GM19351 (cell line): ENCODE data around the gene PLEKHA8.

Source experiments
- ATAC-seq: cut with Tn5 transposase; IDR thresholded peaks from one replicate; pipeline ENCODE4 v1.9.1; 2021; ENCODE audit warnings: mild to moderate bottlenecking, moderate library complexity; ENCODE audit not compliant: unreplicated experiment

The PLEKHA8 gene

GRCh38 chr7:30022991-30023390, 5.2 kb upstream of the PLEKHA8 start:
- no peak for ATAC-seq

GRCh38 chr7:30023524-30023923, 4.7 kb upstream of the PLEKHA8 start:
- no peak for ATAC-seq

- ATAC-seq, result peak; percentile 73
Measured at GRCh38 chr7:30026229-30027064, 1.8 kb upstream of the PLEKHA8 start, which contains the start of gene FKBP14. Gene FKBP14, minus strand, starts transcription at chr7:30026702. Its CDS starts 194 bp downstream, at chr7:30026508.

- ATAC-seq, result no peak
Measured at GRCh38 chr7:30027065-30027456, 1.2 kb upstream of the PLEKHA8 start.

- ATAC-seq, result peak; percentile 0
Measured at GRCh38 chr7:30027740-30028215, 434 bp upstream of the PLEKHA8 start.

DNA sequence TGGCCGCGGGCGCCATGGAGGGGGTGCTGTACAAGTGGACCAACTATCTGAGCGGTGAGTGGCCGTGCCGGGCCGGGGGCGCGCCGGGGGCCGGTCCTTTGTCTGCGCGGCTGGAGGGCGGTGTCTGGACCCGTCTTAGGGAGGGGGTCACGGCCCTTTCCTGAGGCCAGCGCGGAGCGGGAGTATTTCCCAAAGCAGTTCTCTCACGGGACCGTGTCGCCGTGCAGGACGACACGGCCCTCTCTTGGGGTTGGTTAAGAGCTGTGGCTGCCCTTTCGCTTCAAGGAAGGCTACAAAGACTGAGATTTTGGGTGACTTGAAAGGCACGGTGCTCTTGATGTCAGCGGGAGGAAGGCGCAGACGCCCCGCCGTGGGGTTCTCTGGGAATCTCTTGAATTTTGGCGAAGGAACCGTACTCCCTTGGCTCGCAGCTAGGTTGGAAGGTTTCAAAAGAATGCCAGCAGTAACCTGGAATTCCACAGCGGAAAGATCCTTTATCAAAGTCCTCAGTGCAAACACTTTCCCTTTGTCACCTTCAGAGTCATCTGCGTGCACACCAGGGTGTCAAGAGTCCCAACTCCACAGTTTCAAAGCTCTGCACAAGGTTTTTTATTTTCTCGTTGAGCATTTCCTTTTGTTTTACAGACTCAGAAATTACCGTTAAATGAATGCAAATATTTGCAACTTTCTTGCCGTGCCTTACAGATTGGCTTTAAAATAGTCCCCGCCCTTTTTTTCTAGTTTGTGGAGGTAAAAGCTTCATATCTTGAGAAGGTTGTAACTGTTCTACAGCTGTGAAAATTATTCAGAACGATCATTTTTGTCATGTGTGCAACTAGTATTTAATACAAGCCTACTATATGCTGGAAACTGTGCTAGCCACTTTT, 780 bp downstream of the PLEKHA8 start:
- ATAC-seq, result peak; percentile 25

DNA sequence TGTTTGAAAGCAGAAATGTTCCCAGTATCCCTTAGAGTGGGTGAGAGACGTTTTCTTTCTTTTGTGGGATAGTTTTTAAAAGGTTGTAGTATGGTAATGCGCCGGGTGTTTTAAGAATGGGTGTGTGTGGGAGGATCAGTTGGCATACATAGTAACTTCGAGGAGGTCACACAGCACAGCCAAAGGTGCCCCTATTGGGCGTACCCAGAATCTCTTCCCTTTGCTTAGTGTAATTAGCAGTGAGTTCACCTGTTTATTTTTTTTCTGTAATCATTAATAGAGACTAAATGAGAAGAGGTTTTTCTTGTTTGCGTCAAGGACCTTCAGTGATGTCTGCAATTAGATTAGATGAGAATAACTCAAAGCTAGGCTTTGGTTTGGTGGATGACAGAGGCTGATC, 1.5 kb downstream of the PLEKHA8 start:
- ATAC-seq, result no peak

DNA sequence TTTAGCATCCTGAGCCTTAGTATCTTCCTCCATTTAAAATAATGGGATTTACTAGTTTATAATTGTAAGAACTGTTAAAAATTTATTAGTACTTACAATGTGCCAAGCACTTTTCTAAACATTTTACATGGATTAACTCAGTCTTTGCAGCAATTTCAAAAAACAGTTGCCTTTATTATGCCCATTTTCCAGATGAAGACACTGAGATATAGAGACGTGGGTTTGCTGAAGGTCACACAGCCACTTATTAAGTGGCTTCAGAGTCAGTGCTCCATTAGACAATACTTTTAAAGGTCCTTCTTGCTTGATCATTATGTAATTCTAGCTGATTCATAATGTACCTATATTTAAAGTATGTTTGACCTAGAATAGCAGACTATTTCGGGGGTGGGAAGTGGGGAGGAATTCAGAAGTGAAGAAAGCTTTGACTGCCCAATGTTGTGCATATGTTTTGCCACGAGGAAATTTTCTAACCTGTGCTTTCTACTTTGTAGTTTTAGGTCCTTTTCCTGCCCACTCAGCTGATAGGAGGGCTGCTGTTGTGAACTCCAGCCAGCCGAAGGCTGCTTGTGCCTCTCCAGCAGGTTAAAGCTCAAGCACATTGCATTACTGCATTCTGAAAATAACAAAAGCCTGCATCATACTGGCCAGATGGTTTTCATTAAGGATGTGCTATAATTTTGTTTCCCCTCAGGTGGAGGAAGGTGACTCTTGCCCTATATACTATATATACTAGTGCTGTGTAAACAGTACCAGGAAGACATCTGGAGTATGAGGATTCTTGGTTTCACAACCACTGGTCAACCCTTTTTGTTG, 4.3 kb downstream of the PLEKHA8 start:
- ATAC-seq, result no peak

DNA sequence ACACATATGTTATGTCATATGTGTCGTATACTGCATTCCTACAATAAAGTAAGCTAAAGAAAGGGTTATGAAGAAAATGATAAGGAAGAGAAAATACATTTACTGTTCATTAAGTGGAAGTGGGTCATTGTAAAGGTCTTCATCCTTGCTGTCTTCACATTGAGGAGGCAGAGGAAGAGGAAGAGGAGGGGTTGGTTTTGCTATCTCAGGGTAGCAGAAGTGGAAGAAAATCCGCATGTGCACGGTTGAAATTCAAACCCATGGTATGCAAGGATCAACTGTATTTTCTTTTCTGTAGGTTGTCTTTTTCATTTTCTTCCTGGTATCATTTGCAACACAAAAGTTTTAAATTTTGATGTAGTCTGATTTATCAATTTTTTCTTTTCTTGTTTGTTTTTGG, 6.3 kb downstream of the PLEKHA8 start:
- ATAC-seq, result no peak

DNA sequence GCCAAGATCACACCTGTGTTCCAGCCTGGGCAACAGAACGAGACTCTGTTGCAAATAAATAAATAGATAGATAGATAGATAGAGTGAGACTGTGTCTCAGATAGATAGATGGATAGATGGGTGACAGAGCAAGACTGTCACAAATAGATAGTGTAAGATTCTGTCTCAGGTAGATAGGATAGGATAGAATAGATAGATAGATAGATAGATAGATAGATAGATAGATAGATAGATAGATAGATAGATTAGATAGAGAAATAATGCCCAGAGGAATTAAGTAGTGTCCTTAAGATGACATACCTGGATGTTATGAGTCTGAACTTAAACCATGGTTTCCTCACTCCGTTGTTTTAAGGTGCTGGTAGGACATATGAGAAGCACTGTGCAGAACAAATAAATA, 8.0 kb downstream of the PLEKHA8 start:
- ATAC-seq, result no peak

- ATAC-seq, result no peak
Measured at GRCh38 chr7:30038196-30038980, 10.2 kb downstream of the PLEKHA8 start.

- ATAC-seq, result no peak
Measured at GRCh38 chr7:30040938-30041337, 12.7 kb downstream of the PLEKHA8 start.

DNA sequence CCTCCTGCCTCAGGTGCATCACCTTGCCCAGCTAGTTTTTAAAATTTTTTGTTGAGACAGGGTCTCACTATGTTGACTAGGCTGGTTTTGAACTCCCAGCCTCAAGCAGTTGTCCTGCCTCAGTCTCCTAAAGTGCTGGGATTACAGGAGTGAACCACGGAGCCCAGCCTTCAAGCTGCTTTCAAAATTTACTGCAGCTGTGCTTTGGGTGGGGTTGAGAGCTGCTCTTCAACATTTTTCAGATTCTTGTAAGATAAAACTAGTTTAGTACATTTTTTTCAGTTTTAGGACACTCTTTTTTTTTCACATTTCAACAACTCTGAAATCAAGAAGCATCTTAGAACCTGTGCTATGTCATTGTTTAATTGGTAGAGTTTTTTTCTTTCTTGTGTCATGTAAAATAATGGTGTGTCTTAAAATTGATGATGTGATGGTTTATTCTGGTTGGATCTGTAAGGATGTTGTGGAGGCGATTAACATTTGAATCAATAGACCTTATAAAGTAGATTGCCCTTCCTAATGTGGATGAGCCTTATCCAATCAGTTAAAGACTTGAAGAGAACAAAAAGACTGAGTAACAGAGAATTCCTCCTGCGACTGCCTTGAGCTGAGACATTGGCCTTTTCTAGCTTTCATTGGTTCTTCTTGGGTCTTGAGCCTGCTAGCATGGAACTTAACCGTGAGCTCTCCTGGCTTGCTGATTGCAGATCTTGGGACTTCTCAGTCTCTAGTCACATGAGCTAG, 13.5 kb downstream of the PLEKHA8 start:
- no peak for ATAC-seq

GRCh38 chr7:30046127-30046770, 18.0 kb downstream of the PLEKHA8 start:
- ATAC-seq, result no peak

DNA sequence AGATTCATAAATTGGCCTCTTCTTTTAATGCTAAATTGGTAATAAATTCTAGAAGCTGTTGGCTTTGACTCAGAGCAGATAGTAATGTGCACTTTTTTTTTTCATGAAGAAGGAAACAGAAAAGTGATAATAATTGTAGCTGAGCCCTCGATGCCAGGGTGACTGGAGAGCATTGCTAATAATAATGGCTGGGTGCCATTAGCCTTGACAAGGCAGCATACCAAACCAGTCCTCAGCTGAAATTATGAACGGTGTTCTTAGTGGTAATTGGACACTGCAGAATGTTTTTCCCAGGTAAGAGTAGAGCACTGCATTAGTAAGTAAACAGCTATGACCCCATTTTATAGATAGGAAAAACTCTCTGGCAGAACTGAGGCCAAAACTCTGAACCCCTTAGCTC, 18.9 kb downstream of the PLEKHA8 start:
- ATAC-seq, result no peak

DNA sequence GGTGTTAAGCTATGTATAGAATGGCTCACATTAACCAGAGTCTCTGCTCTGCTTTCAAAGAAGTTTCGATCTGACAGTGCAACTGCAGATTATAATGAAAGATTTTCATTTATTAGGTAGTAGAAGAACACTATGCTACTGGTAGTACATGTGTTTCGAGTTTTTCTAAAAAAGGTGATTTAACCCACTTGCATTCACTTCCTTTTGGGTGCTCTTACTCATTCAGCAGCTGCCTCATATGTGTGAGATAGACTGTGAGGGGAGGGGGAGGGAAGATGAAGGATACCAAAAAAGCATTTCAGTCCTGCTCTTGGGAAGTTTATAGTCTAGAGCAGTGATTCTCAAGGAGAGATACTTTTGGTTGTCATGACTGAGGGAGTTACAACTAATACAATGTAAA, 20.4 kb downstream of the PLEKHA8 start:
- ATAC-seq, result no peak

DNA sequence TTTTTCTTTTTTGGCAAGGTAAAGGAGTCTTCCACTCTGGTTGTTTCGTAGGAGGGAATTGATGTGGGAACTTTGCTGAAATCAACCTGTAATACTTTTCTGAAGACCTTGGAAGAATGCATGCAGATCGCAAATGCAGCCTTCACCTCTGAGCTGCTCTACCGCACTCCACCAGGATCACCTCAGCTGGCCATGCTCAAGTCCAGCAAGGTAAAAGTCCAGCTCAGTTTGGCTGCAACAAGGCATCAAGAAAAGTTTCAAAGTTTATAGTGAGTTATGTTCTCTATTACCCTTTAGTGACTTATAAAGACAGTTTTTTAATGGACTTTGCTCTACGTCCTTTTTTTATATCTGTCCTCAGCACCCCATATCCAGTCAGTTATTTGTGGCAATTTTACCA, 21.0 kb downstream of the PLEKHA8 start:
- no peak for ATAC-seq

GRCh38 chr7:30053068-30053467, 24.9 kb downstream of the PLEKHA8 start:
- no peak for ATAC-seq

GRCh38 chr7:30057741-30058140, 29.5 kb downstream of the PLEKHA8 start:
- ATAC-seq, result no peak
